Hepatocyte (in vitro differentiated cells): ENCODE measurements around the gene TRIM22.

Experiments
- EZH2 ChIP-seq: fragments of 200-600 bp; sonication (generic); IDR thresholded peaks from 2 replicates; pipeline ENCODE4 v1.6.1; 2016; ENCODE audit warnings: antibody characterized with exemption, mild to moderate bottlenecking, borderline replicate concordance
- EZH2phosphoT487 ChIP-seq: fragments of 200-600 bp; sonication (generic); IDR thresholded peaks from one replicate; pipeline ENCODE4 v1.6.1; 2018; ENCODE audit warnings: antibody characterized with exemption, mild to moderate bottlenecking, low read depth, moderate library complexity; ENCODE audit not compliant: unreplicated experiment, severe bottlenecking

GRCh38 chr11:5696210-5696609 lies 6.6 kb downstream of the TRIM22 start:
- no peak for TF ChIP-seq EZH2
- TF ChIP-seq EZH2phosphoT487, result no peak
